Stimulated activated memory B cell treated with anti-CD40 and anti-IgM and Interleukin-4, amounts not matched to agents 10 μg/mL and 1 μg/mL and 100 μg/mL, for 72 hours (primary cell): Measurements from ENCODE around the gene KCNG2.

Experiments used
- ATAC-seq: fragments of 150-1000 bp; cut with Tn5 transposase; 2 replicates; pipeline ENCODE4 v1.10.0; 2021
- H3K27ac Mint-ChIP-seq: one replicate; pipeline ENCODE4 v1.8.0; 2022; ENCODE audit warnings: mild to moderate bottlenecking, mixed read lengths
- H3K27me3 Mint-ChIP-seq: one replicate; pipeline ENCODE4 v1.8.0; 2022; ENCODE audit warnings: mixed read lengths
- H3K36me3 Mint-ChIP-seq: one replicate; pipeline ENCODE4 v1.8.0; 2022; ENCODE audit warnings: mixed read lengths
- H3K4me1 Mint-ChIP-seq: one replicate; pipeline ENCODE4 v1.8.0; 2022; ENCODE audit warnings: mixed read lengths
- H3K4me3 Mint-ChIP-seq: one replicate; pipeline ENCODE4 v1.8.0; 2022; ENCODE audit warnings: mild to moderate bottlenecking, moderate library complexity, mixed read lengths
- H3K9me3 Mint-ChIP-seq: one replicate; pipeline ENCODE4 v1.8.0; 2022; ENCODE audit warnings: mixed read lengths

KCNG2 gene

DNA sequence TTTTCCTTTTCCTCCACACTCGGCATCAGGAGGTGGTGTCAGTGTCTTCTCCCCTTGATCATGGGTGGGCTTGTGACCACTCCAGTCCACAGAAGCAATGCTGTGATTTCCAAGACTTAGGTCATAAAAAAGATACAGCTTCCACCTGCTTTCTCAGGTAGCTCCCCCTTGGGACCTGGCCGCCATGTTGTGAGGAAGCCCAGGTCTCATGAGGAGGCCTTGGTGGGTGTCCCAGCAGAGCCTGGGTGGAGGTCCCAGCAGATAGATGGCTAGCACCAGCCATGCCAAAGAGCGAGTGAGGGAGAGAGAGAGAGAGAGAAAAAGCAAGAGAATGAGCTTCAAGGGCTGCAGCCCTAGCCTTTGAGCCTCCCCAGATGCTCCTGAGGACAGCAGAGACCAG is 137.8 kb downstream of the KCNG2 start:
- Mint-ChIP-seq H3K4me3 (no peak overlapping the region), H3K4me1 (peaks cover 13% of the 10 kb centered on the region), H3K36me3 (peaks cover 96% of the 10 kb centered on the region), H3K27me3 (no peaks in the 10 kb centered on the region), H3K9me3 (peaks cover 29% of the 10 kb centered on the region), H3K27ac (no peak overlapping the region)
- no peak for ATAC-seq

DNA sequence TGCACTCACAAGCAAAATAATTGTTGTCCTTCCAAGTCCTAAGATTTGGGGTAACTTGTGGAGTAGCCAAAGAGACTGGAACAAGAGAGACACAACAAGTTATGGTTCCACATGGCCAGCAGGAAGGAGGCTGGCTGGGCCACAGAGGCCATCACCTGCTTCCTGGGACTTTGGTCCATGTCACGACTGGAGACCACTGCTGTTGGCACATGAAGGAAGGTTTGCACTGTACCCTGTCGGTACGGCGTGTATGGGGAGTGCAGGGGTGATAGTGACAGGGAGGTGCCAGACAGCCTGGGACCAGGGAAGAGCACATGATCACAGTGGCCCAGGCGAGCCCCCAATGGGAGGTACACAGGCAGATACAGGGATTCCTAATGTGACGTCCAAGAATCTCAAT is 138.2 kb downstream of the KCNG2 start:
- no peak for ATAC-seq
- Mint-ChIP-seq H3K27me3 (no peaks in the 10 kb centered on the region), H3K4me3 (no peak overlapping the region), H3K36me3 (peaks cover 100% of the 10 kb centered on the region), H3K9me3 (peaks cover 29% of the 10 kb centered on the region), H3K4me1 (peaks cover 13% of the 10 kb centered on the region), H3K27ac (no peak overlapping the region)

DNA sequence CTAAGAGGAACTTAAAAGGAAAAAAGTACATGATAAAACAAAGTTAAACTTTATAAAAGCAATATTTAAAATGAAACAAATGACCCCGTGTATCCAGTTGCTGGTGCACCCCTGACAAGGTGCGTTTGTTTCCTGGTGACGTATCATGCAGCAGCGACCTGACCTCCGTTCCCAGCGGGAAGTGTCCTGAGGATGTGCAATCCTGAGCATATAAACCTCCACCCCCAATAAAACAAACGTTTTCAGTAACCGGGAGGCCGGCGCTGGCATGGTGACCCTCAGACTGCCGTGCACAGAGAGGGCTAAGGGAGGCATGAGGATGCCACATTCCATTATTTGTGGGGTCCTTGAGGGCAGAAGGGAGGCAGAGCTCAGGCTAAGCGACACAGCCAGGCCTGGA is 138.9 kb downstream of the KCNG2 start:
- H3K4me1 Mint-ChIP-seq = peaks cover 13% of the 10 kb centered on the region
- H3K27me3 Mint-ChIP-seq = no peaks in the 10 kb centered on the region
- ATAC-seq = no peak
- no peak overlapping the region for H3K27ac Mint-ChIP-seq
- peaks cover 25% of the 10 kb centered on the region for H3K9me3 Mint-ChIP-seq
- peaks cover 100% of the 10 kb centered on the region for H3K36me3 Mint-ChIP-seq
- H3K4me3 Mint-ChIP-seq = no peak overlapping the region

- no peak for ATAC-seq
- H3K4me1 Mint-ChIP-seq = peaks cover 13% of the 10 kb centered on the region
- peaks cover 21% of the 10 kb centered on the region for H3K9me3 Mint-ChIP-seq
- peaks cover 100% of the 10 kb centered on the region for H3K36me3 Mint-ChIP-seq
- no peaks in the 10 kb centered on the region for H3K27me3 Mint-ChIP-seq
- no peak overlapping the region for H3K27ac Mint-ChIP-seq
- H3K4me3 Mint-ChIP-seq = no peak overlapping the region
Observed at GRCh38 chr18:79937103-79937860, 139.5 kb downstream of the KCNG2 start.

DNA sequence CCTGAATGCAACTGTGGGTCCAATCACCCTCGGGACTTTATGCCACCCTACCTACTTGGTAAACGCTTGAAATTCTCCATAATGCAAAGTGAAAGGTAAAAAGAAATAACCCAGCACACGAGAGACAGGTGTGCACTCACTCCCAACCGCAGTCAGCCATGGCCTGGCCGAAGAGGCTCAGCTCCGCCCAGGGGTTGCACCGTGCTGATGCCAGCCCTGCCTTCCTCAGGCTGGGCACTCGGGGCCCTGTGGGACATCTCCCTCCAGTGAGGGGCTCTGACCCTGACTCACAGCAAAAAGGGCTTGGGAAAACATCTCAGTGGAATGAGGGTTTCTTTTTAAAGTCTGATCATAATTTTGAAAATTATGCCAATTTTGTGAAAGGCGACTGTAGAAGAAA is 140.5 kb downstream of the KCNG2 start:
- H3K9me3 Mint-ChIP-seq = peaks cover 14% of the 10 kb centered on the region
- H3K36me3 Mint-ChIP-seq = peaks cover 100% of the 10 kb centered on the region
- no peak overlapping the region for H3K4me3 Mint-ChIP-seq
- peaks cover 13% of the 10 kb centered on the region for H3K4me1 Mint-ChIP-seq
- H3K27ac Mint-ChIP-seq = no peak overlapping the region
- H3K27me3 Mint-ChIP-seq = no peaks in the 10 kb centered on the region
- ATAC-seq = no peak

DNA sequence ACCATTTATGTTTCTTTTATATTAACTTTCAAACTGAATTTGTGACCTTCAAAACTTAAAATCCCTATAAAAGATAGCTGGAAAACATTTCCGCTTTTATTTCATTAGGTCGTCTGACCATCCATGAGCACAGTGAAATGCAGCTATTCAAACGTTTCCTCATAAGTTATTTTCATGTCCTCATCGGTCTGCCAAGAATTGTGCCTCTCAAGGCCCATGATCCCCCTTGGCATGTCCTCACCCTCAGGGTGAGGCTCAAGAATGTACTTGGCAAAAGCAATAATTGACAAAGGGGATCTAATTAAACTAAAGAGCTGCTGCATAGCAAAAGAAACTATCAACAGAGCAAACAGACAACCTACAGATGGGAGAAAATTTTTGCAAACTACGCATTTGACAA is 141.4 kb downstream of the KCNG2 start:
- Mint-ChIP-seq H3K4me1 (peaks cover 15% of the 10 kb centered on the region), H3K27me3 (no peaks in the 10 kb centered on the region), H3K9me3 (peaks cover 8% of the 10 kb centered on the region), H3K36me3 (peaks cover 91% of the 10 kb centered on the region), H3K27ac (no peak overlapping the region), H3K4me3 (no peak overlapping the region)
- no peak for ATAC-seq

DNA sequence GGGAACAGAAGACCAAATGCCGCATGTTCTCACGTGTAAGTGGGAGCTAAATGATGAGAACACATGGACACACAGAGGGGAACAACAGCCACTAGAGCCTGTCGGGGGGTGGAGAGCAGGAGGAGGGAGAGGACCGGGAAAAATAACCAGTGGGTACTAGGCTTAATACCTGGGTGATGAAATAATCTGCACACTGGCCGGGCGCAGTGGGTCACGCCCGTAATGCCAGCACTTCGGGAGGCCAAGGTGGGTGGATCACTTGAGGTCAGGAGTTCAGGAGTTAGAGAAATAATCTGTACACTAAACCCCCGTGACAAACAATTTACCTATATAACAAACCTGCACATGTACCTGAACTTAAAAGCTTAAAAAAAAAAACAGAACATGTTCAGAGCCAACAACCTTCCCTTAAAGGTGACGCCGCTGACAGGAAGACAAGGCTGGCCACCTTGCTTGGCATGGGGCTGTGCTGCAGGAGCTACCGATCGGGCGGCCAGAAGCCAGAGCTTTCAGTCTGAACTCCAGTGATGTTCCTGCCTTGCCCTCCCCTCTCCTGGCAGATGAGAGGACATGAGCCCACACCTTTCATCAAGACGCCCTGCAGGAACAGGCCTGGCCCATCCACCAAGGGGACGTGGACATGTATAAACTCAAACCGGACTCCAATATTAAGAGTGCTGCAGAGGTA is 142.5 kb downstream of the KCNG2 start:
- Mint-ChIP-seq H3K4me1 (peaks cover 27% of the 10 kb centered on the region), H3K4me3 (no peak overlapping the region), H3K27ac (no peak overlapping the region), H3K9me3 (peaks cover 8% of the 10 kb centered on the region), H3K36me3 (peaks cover 80% of the 10 kb centered on the region), H3K27me3 (no peaks in the 10 kb centered on the region)
- ATAC-seq = no peak

DNA sequence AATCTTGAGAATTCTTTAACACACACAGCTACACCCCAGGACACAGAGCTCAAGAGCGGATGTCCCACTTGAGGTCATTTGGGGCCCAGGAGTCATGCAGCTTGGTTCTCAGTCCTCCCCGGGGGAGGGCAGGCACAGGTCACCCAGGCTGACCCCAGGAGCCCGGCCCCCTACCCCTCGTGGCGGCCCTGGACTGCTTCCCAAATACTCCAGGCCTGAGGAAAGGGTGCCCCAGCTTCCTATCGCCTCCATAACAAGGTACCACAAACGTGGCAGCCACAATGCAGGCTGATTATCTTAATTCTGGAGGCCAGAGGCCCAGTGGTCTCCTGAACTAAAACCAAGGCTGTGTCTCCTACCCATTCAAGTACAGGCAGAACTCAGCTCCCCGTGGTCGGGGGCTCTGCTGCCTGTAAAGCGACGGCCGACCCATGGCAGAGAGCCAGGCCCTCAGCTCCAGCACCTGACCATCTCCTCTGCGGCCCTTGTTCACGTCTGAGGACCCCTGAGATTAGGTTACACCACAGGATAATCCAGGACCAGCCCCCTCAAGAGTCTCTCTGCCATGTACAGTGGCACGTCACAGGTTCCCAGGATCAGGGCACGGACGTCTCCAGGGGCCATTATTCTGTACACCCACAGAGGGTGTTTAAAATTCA is 143.2 kb downstream of the KCNG2 start:
- no peak for ATAC-seq
- Mint-ChIP-seq H3K4me1 (peaks cover 27% of the 10 kb centered on the region), H3K36me3 (peaks cover 73% of the 10 kb centered on the region), H3K27ac (no peak overlapping the region), H3K27me3 (no peaks in the 10 kb centered on the region), H3K9me3 (peaks cover 4% of the 10 kb centered on the region), H3K4me3 (no peak overlapping the region)

GRCh38 chr18:79941473-79942119 is 143.9 kb downstream of the KCNG2 start:
- Mint-ChIP-seq H3K4me3 (no peak overlapping the region), H3K4me1 (peaks cover 33% of the 10 kb centered on the region), H3K36me3 (peaks cover 66% of the 10 kb centered on the region)

DNA sequence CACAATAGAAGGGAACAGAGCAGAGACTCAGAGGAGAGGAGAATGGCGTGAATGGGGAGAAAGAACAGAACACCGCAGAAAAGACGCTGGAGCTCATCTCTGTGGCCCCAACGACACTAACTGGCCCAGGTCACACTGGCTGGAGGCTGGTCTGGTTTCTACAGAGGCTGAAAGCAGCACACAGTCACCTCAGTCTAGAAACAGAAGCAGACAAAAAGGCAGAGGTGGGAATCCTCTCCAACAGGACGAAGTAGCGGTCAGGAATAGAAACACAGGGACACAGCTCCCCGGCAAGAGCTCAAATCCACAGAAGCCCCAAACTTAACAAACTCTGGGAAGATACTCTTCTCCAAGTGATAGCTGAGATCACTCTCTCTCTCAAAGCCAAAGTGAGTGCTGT is 144.5 kb downstream of the KCNG2 start:
- H3K36me3 Mint-ChIP-seq = peaks cover 60% of the 10 kb centered on the region
- no peak overlapping the region for H3K4me3 Mint-ChIP-seq
- no peak for ATAC-seq
- peak overlapping the region; percentile 25 for H3K27ac Mint-ChIP-seq
- H3K27me3 Mint-ChIP-seq = no peaks in the 10 kb centered on the region
- peaks cover 2% of the 10 kb centered on the region for H3K9me3 Mint-ChIP-seq
- H3K4me1 Mint-ChIP-seq = peaks cover 38% of the 10 kb centered on the region

More at GRCh38 chr18:79941473-79942119, 143.9 kb downstream of the KCNG2 start:
- Mint-ChIP-seq H3K27me3 (no peaks in the 10 kb centered on the region), H3K27ac (peak overlapping the region; percentile 25), H3K9me3 (peaks cover 2% of the 10 kb centered on the region)
- ATAC-seq = no peak

GRCh38 chr18:79942786-79943607 is 145.3 kb downstream of the KCNG2 start:
- Mint-ChIP-seq H3K27ac (no peak overlapping the region), H3K27me3 (no peaks in the 10 kb centered on the region), H3K9me3 (peaks cover 2% of the 10 kb centered on the region), H3K36me3 (peaks cover 53% of the 10 kb centered on the region), H3K4me3 (no peak overlapping the region), H3K4me1 (peaks cover 39% of the 10 kb centered on the region)
- no peak for ATAC-seq

DNA sequence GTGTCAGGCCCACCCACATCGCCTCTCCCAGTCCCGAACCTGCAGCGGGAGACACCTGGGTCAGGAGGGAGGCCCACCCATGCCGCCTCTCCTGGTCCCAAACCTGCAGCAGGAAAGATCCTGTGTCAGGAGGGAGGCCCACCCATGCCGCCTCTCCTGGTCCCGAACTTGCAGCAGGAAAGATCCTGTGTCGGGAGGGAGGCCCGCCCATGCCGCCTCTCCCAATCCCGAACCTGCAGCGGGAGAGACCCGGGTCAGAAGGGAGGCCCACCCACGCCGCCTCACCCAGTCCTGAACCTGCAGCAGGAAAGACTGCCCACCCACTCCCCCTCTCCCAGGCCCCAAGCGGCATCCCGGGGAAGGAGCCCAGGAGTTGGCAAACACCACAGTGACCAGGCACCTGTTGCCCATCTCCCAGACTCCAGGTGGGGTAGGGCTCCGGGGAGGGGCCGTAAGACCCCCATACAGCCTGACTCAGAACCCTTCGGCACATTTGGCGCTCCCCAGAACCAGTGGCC is 145.9 kb downstream of the KCNG2 start:
- Mint-ChIP-seq H3K9me3 (peaks cover 2% of the 10 kb centered on the region), H3K27me3 (no peaks in the 10 kb centered on the region), H3K4me1 (peaks cover 44% of the 10 kb centered on the region), H3K36me3 (peaks cover 53% of the 10 kb centered on the region), H3K4me3 (no peak overlapping the region), H3K27ac (peak overlapping the region; percentile 90)
- no peak for ATAC-seq

- ATAC-seq = peak; percentile 60
- Mint-ChIP-seq H3K27ac (peak overlapping the region; percentile 90), H3K9me3 (peaks cover 2% of the 10 kb centered on the region), H3K27me3 (no peaks in the 10 kb centered on the region), H3K4me3 (peak overlapping the region; percentile 21), H3K36me3 (peaks cover 52% of the 10 kb centered on the region), H3K4me1 (peaks cover 49% of the 10 kb centered on the region)
Observed at GRCh38 chr18:79944126-79944731, 146.5 kb downstream of the KCNG2 start.

- Mint-ChIP-seq H3K9me3 (peaks cover 2% of the 10 kb centered on the region), H3K4me1 (peaks cover 53% of the 10 kb centered on the region), H3K27ac (peak overlapping the region; percentile 90), H3K36me3 (peaks cover 46% of the 10 kb centered on the region), H3K27me3 (no peaks in the 10 kb centered on the region), H3K4me3 (peak overlapping the region; percentile 21)
- peak; percentile 65 for ATAC-seq
Observed at GRCh38 chr18:79944746-79945117, 147.0 kb downstream of the KCNG2 start.
